Peyer's patch (tissue), 4 donors: Measurements from ENCODE around the gene NAB1. TPM values are rescaled to one million over a fixed set of nuclear protein-coding genes. Genes with fewer than 3 reads are reported as not detected.

Source experiments
- DNase-seq, 3 donors: peaks; one replicate each; pipeline ENCODE4 v3.0.0-alpha.2; 2017 to 2019
- H3K27ac ChIP-seq, 4 donors: fragments of 200-600 bp; sonication (generic); one replicate each; pipeline ENCODE4 v1.5.1; 2016 to 2019
- H3K27me3 ChIP-seq, 2 donors: fragments of 200-600 bp; sonication (generic); one replicate each; pipeline ENCODE4 v1.5.1; 2019
- H3K36me3 ChIP-seq, 3 donors: fragments of 200-600 bp; sonication (generic); one replicate each; pipeline ENCODE4 v1.5.1; 2016 to 2019
- H3K4me1 ChIP-seq, 4 donors: fragments of 200-600 bp; sonication (generic); one replicate each; pipeline ENCODE4 v1.5.1; 2016 to 2019
- H3K4me3 ChIP-seq, 4 donors: fragments of 200-600 bp; sonication (generic); 1 replicate in 3 of 4; 2 replicates in 1 of 4; pipeline ENCODE4 v1.5.1; 2016 to 2019; ENCODE audit warnings: mild to moderate bottlenecking in 1 of 4
- H3K9me3 ChIP-seq, 4 donors: fragments of 200-600 bp; sonication (generic); one replicate each; pipeline ENCODE4 v1.5.1; 2016 to 2019; ENCODE audit warnings: mild to moderate bottlenecking in 1 of 4
- POLR2A ChIP-seq, 2 donors: fragments of 450-650 bp; IDR thresholded peaks; one replicate each; pipeline ENCODE4 v1.5.1; 2017; ENCODE audit warnings: antibody characterized with exemption in 2 of 2, mild to moderate bottlenecking in 2 of 2, moderate library complexity in 2 of 2
- total RNA-seq, 4 donors: library from RNA; depleted of rRNA; stranded (reverse); fragments of >200 nt; gene quantifications; one replicate each; pipeline ENCODE4 v1.1.0, GENCODE V29; 2016
- TF ChIP-seq, protein P1 (sequence below), 6 experiments: fragments of 450-650 bp in 4 of 6; fragments of 200-600 bp in 2 of 6; sonication (generic) in 1 of 6; IDR thresholded peaks; one replicate each; pipeline ENCODE4 v1.5.1; 2017 to 2019; ENCODE audit warnings: antibody characterized with exemption in 6 of 6, mild to moderate bottlenecking in 3 of 6, moderate library complexity in 1 of 6

Gene NAB1
- total RNA-seq, 4 donors from 2014 or later, result 23.1 to 86.6 (median 31.3) TPM

GRCh38 chr2:190646780-190647522 is 1.9 kb upstream of the NAB1 start:
- Histone ChIP-seq H3K4me3 (no peak overlapping the region), H3K9me3 (no peaks in the 10 kb centered on the region), H3K27me3 (no peaks in the 10 kb centered on the region), H3K4me1 (peaks cover 0 to 13% (median 0%) of the 10 kb centered on the region in 4 donors), H3K27ac (peak overlapping the region in 1 of 4 donors; percentile 19), H3K36me3 (no peaks in the 10 kb centered on the region)
- TF ChIP-seq POLR2A (IDR thresholded peaks at IDR 0.05), result no peak
- TF ChIP-seq, protein P1, sequence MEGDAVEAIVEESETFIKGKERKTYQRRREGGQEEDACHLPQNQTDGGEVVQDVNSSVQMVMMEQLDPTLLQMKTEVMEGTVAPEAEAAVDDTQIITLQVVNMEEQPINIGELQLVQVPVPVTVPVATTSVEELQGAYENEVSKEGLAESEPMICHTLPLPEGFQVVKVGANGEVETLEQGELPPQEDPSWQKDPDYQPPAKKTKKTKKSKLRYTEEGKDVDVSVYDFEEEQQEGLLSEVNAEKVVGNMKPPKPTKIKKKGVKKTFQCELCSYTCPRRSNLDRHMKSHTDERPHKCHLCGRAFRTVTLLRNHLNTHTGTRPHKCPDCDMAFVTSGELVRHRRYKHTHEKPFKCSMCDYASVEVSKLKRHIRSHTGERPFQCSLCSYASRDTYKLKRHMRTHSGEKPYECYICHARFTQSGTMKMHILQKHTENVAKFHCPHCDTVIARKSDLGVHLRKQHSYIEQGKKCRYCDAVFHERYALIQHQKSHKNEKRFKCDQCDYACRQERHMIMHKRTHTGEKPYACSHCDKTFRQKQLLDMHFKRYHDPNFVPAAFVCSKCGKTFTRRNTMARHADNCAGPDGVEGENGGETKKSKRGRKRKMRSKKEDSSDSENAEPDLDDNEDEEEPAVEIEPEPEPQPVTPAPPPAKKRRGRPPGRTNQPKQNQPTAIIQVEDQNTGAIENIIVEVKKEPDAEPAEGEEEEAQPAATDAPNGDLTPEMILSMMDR (IDR thresholded peaks at IDR 0.05), result no peak
- DNase-seq, result no peak

- H3K4me1 ChIP-seq, result peaks cover 0 to 13% (median 0%) of the 10 kb centered on the region in 4 donors
- TF ChIP-seq POLR2A (IDR thresholded peaks at IDR 0.05), result peak; percentile 26 to 44
- TF ChIP-seq, protein P1 (IDR thresholded peaks at IDR 0.05), result no peak
- peak overlapping the region; percentile 86 to 98 (median 94) for H3K4me3 ChIP-seq
- H3K27me3 ChIP-seq, result no peaks in the 10 kb centered on the region
- H3K9me3 ChIP-seq, result no peaks in the 10 kb centered on the region
- no peaks in the 10 kb centered on the region for H3K36me3 ChIP-seq
- peak; percentile 86 to 94 (median 90) for DNase-seq
- H3K27ac ChIP-seq, result peak overlapping the region; percentile 86 to 96 (median 92)
Observed at GRCh38 chr2:190648289-190649034, 421 bp upstream of the NAB1 start.

DNA sequence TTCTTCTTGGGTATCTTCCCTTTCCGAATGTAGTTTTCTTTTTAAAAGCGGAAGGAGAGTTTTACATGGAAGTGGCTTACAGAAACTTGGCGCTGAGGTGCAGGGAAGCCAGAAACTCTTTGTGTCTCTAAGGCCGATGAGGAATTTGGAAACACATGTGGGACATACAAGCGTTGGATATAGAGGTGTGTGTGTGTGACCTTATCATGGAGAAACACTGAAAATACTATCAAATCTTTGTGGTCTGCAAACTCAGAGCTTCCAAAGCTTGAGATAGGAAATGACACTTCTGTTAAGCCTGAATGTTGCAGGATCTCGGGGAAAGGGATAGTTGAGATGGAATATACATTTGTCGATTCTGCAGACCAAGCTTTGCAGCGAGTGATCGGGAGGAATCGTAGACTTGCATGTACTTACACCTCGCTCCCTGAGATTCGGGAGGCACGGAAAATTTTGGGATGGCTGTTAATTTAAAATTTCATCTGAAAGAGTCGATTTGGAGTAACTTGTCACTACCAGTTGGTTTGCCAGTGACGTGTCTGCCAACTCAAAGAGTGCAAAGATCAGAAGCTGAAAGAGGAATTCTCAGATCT is 1.0 kb downstream of the NAB1 start:
- Histone ChIP-seq H3K4me1 (peaks cover 0 to 13% (median 0%) of the 10 kb centered on the region in 4 donors), H3K27ac (peak overlapping the region; percentile 86 to 96 (median 92)), H3K9me3 (no peaks in the 10 kb centered on the region), H3K27me3 (no peaks in the 10 kb centered on the region), H3K36me3 (no peaks in the 10 kb centered on the region), H3K4me3 (peak overlapping the region; percentile 86 to 98 (median 94))
- TF ChIP-seq POLR2A (IDR thresholded peaks at IDR 0.05), result no peak
- TF ChIP-seq, protein P1 (IDR thresholded peaks at IDR 0.05), result no peak
- no peak for DNase-seq

DNA sequence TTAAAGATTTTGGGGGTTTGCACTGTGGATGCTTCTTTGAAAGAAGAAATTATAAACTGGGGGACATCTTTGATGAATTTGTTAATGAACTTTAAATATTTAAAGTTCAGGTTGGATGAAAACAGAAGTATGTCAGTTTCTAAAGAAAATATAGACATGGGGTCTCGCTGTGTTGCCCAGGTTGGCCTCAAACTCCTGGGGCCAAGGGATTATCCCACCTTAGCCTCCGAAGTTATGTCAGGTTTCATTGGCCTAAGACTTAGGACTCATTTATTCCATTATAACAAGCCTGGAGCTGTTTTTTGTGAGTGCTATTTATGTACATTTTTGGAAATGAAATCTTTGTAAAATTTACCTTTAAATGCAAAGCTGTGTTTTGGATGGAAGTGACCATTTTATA is 2.5 kb downstream of the NAB1 start:
- Histone ChIP-seq H3K27ac (no peak overlapping the region), H3K27me3 (no peaks in the 10 kb centered on the region), H3K36me3 (no peaks in the 10 kb centered on the region), H3K4me3 (no peak overlapping the region), H3K4me1 (peaks cover 0 to 19% (median 0%) of the 10 kb centered on the region in 4 donors), H3K9me3 (no peaks in the 10 kb centered on the region)
- no peak for DNase-seq
- TF ChIP-seq POLR2A (IDR thresholded peaks at IDR 0.05), result no peak
- TF ChIP-seq, protein P1 (IDR thresholded peaks at IDR 0.05), result no peak

DNA sequence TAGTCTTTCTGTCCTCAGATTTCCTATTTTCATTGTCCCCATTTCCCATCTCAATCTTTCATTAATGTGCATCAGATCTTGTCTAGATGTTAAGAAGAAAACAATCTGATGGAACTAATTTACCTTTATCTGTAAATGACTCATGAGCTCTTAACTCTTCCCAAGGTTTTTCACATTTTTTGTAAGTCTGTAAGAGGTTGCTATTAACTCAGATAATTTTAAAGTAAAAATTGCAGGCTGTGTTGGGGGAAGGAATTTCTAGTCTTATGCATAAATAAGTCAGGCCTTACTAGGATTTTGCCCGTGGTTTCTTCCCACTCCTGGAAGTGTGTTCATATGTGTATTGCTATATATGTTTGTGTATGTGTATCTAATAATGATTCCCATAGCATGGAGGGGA is 4.3 kb downstream of the NAB1 start:
- Histone ChIP-seq H3K27me3 (no peaks in the 10 kb centered on the region), H3K4me1 (peaks cover 0 to 27% (median 0%) of the 10 kb centered on the region in 4 donors), H3K4me3 (no peak overlapping the region), H3K9me3 (no peaks in the 10 kb centered on the region), H3K27ac (no peak overlapping the region), H3K36me3 (no peaks in the 10 kb centered on the region)
- no peak for DNase-seq
- TF ChIP-seq, protein P1 (IDR thresholded peaks at IDR 0.05), result no peak
- TF ChIP-seq POLR2A (IDR thresholded peaks at IDR 0.05), result no peak
